ENCODE measurements around the gene NME1.
"Not testable (repeated sequence)": the region's sequence is repeated elsewhere in the genome, so short reads cannot be mapped to it uniquely, and the experiment has no call there.

NME1 gene

GRCh38 chr17:51153210-51154072, at the start of gene NME1:
NME1 (plus strand) TSS chr17:51153559; CDS start chr17:51155655, 2,096 bp downstream.
- peak; percentile 89 to 98 for DNase-seq (ENCODE audit: low read depth in 2 of 2, low spot score in 1 of 2)

- no peak for DNase-seq (ENCODE audit: low read depth in 2 of 2, low spot score in 1 of 2)
Measured at GRCh38 chr17:51107778-51108177, 45.6 kb upstream of the NME1 start.

- not testable (repeated sequence) for DNase-seq (ENCODE audit: low read depth in 2 of 2, low spot score in 1 of 2)
Measured at GRCh38 chr17:51112303-51113222, 40.8 kb upstream of the NME1 start.

- no peak for DNase-seq (ENCODE audit: low read depth in 2 of 2, low spot score in 1 of 2)
Measured at GRCh38 chr17:51115179-51115578, 38.2 kb upstream of the NME1 start.

- DNase-seq (ENCODE audit: low read depth in 2 of 2, low spot score in 1 of 2): no peak
Measured at GRCh38 chr17:51118330-51119195, 34.8 kb upstream of the NME1 start.

GRCh38 chr17:51119415-51120356, 33.7 kb upstream of the NME1 start:
- DNase-seq (ENCODE audit: low read depth in 2 of 2, low spot score in 1 of 2): peak in 1 of 2 donors; percentile 7

GRCh38 chr17:51120357-51120738, 33.0 kb upstream of the NME1 start:
- peak in 1 of 2 donors; percentile 18 for DNase-seq (ENCODE audit: low read depth in 2 of 2, low spot score in 1 of 2)

- peak; percentile 62 to 78 for DNase-seq (ENCODE audit: low read depth in 2 of 2, low spot score in 1 of 2)
Measured at GRCh38 chr17:51120739-51121619, 32.4 kb upstream of the NME1 start, which contains the start of gene SPAG9. SPAG9 (minus strand) TSS chr17:51120868; CDS start chr17:51120656, 212 bp downstream.

GRCh38 chr17:51121620-51122472, 31.5 kb upstream of the NME1 start:
- DNase-seq (ENCODE audit: low read depth in 2 of 2, low spot score in 1 of 2): peak; percentile 67 to 82

GRCh38 chr17:51122473-51123115, 30.8 kb upstream of the NME1 start:
- not testable (repeated sequence) for DNase-seq (ENCODE audit: low read depth in 2 of 2, low spot score in 1 of 2)

- DNase-seq (ENCODE audit: low read depth in 2 of 2, low spot score in 1 of 2): no peak
Measured at GRCh38 chr17:51124640-51125503, 28.5 kb upstream of the NME1 start.

- no peak for DNase-seq (ENCODE audit: low read depth in 2 of 2, low spot score in 1 of 2)
Measured at GRCh38 chr17:51128076-51128475, 25.3 kb upstream of the NME1 start.

GRCh38 chr17:51132964-51133319, 20.4 kb upstream of the NME1 start:
- no peak for DNase-seq (ENCODE audit: low read depth in 2 of 2, low spot score in 1 of 2)

- DNase-seq (ENCODE audit: low read depth in 2 of 2, low spot score in 1 of 2): no peak
Measured at GRCh38 chr17:51133365-51133764, 20.0 kb upstream of the NME1 start.

GRCh38 chr17:51135956-51136355, 17.4 kb upstream of the NME1 start:
- no peak for DNase-seq (ENCODE audit: low read depth in 2 of 2, low spot score in 1 of 2)

GRCh38 chr17:51142597-51142996, 10.8 kb upstream of the NME1 start:
- DNase-seq (ENCODE audit: low read depth in 2 of 2, low spot score in 1 of 2): no peak

Data from stimulated activated CD8-positive, alpha-beta memory T cell treated with anti-CD3 and anti-CD28 coated beads, Interleukin-4, amount 100 ng/mL, for 4 hours (primary cell).